Measurements from ENCODE around the gene RBM23. TPM values are rescaled to one million over a fixed set of nuclear protein-coding genes. Genes with fewer than 3 reads are reported as not detected.
A peak's percentile ranks its signal among the peaks of the same experiment; 100 is the strongest.
"Not testable (repeated sequence)": the region's sequence is repeated elsewhere in the genome, so short reads cannot be mapped to it uniquely, and the experiment has no call there.

Gene RBM23
- total RNA-seq, 1 donor from 2014 or later, result 102 TPM

DNA sequence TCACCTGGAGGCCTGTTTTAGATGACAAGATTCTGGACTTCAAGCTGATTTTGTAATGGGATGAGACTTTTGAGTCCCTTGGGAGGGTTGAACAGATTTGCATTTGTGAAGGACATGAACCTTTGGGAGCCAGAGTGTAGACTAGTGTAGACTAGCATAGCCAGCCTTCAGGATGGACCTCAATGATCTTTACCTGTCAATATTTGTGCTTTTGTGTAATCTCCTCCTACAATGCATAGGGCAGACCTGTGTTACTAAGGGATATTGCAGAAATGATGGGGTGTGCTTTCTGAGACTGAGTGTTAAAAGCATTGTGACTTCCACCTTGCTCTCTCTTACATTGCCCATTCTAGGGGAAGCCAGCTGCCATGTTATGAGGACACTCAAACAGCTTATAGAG, 57.3 kb downstream of the RBM23 start:
- Mint-ChIP-seq H3K36me3 (no peaks in the 10 kb centered on the region), H3K27me3 (no peaks in the 10 kb centered on the region), H3K4me1 (ENCODE audit: unreplicated experiment) (no peaks in the 10 kb centered on the region), H3K4me3 (no peak overlapping the region), H3K27ac (no peak overlapping the region), H3K9me3 (no peaks in the 10 kb centered on the region)
- TF ChIP-seq, protein P1, sequence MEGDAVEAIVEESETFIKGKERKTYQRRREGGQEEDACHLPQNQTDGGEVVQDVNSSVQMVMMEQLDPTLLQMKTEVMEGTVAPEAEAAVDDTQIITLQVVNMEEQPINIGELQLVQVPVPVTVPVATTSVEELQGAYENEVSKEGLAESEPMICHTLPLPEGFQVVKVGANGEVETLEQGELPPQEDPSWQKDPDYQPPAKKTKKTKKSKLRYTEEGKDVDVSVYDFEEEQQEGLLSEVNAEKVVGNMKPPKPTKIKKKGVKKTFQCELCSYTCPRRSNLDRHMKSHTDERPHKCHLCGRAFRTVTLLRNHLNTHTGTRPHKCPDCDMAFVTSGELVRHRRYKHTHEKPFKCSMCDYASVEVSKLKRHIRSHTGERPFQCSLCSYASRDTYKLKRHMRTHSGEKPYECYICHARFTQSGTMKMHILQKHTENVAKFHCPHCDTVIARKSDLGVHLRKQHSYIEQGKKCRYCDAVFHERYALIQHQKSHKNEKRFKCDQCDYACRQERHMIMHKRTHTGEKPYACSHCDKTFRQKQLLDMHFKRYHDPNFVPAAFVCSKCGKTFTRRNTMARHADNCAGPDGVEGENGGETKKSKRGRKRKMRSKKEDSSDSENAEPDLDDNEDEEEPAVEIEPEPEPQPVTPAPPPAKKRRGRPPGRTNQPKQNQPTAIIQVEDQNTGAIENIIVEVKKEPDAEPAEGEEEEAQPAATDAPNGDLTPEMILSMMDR (conservative IDR thresholded peaks at IDR 0.05), result no peak
- DNase-seq (ENCODE audit: extremely low spot score, unreplicated experiment), result no peak

DNA sequence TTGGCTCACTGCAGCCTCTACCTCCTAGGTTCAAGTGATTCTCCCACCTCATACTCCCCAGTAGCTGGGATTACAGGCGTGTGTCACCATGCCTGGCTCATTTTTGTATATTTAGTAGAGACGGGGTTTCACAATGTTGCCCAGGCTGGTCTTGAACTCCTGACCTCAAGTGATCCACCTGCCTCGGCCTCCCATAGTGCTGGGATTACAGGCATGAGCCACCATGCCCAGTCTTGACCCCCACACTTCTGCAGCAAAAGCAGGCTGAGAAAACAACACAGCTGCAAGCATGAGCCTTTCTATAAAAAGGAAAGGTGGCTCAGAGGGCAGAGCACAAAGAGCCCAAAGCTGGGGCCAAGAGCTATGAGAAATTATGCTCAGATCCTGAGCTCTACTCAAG, 58.6 kb downstream of the RBM23 start:
- not testable (repeated sequence) for H3K9me3 Mint-ChIP-seq; H3K36me3 Mint-ChIP-seq; H3K27me3 Mint-ChIP-seq; H3K4me3 Mint-ChIP-seq; H3K27ac Mint-ChIP-seq; H3K4me1 Mint-ChIP-seq (ENCODE audit: unreplicated experiment); DNase-seq (ENCODE audit: extremely low spot score, unreplicated experiment)

DNA sequence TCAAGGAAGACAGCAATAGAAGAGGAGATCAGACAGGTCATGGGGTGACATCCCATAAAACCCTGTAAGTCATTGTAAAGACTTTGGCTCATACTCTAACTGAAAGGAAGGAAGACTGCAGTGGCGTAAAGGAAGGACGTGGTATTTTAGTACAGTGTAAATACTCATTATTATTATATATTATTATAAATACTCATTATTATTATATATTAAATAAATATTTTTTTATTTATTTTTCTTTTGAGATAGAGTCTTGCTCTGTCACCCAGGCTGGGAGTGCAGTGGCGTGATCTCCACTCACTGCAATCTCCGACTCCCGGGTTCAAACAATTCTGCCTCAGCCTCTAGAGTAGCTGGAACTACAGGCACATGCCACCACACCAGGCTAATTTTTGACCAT, 62.5 kb downstream of the RBM23 start:
- TF ChIP-seq, protein P1 (conservative IDR thresholded peaks at IDR 0.05), result no peak
- H3K4me3 Mint-ChIP-seq, result no peak overlapping the region
- no peaks in the 10 kb centered on the region for H3K9me3 Mint-ChIP-seq
- peaks cover 8% of the 10 kb centered on the region for H3K4me1 Mint-ChIP-seq (ENCODE audit: unreplicated experiment)
- no peak for DNase-seq (ENCODE audit: extremely low spot score, unreplicated experiment)
- no peak overlapping the region for H3K27ac Mint-ChIP-seq
- no peaks in the 10 kb centered on the region for H3K36me3 Mint-ChIP-seq
- H3K27me3 Mint-ChIP-seq, result no peaks in the 10 kb centered on the region

DNA sequence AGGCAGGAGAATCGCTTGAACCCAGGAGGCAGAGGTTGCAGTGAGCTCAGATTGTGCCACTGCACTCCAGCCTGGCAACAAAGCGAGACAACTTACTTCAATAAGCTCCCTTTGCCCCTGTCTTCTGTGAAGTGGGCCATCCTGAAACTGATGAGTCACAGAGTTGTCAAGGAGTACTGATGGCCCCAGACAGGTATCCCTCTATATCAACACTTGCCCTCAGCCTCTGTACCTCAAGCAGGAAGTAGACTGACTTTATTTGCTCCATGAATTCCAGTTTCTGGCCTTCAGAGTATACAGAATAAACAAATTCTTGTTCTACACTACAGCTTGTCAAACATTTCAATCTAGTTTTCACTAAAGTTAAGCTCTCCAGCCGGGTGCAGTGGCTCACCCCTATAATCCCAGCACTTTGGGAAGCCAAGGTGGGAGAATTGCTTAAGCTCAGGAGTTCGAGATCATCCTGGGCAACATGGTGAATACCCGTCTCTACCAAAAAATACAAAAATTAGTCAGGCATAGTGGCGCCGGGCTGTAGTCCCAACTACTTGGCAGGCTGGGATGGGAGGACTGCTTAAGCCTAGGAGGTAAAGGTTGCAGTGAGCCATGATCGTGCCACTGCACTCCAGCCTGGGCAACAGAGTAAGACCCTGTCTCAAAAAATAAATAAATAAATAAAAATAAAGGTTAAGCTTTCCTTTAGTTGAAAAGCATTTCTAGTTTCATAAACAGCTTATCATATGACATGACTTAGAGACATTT, 63.8 kb downstream of the RBM23 start:
- H3K27ac Mint-ChIP-seq, result peak overlapping the region; percentile 72

DNA sequence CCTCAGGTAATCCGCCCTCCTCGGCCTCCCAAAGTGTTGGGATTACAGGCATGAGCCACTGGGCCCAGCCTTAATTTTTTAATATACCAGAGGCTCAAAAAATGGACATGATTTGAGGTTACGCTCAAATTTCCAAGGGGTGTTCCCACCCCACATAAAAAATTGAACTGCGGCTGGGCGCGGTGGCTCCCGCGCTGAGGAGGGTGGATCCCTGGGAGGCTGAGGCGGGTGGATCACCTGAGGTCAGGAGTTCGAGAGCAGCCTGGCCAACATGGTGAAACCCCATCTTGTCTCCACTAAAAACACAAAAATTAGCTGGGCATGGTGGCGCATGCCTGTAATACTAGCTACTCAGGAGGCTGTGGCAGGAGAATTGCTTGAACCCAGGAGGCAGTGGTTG, 64.7 kb downstream of the RBM23 start:
- not testable (repeated sequence) for H3K27me3 Mint-ChIP-seq; H3K9me3 Mint-ChIP-seq; H3K4me3 Mint-ChIP-seq; H3K36me3 Mint-ChIP-seq; H3K27ac Mint-ChIP-seq; H3K4me1 Mint-ChIP-seq (ENCODE audit: unreplicated experiment); DNase-seq (ENCODE audit: extremely low spot score, unreplicated experiment)

More for the DNA sequence above, 63.8 kb downstream of the RBM23 start:
- H3K4me1 Mint-ChIP-seq (ENCODE audit: unreplicated experiment), result peaks cover 8% of the 10 kb centered on the region
- DNase-seq (ENCODE audit: extremely low spot score, unreplicated experiment), result no peak
- no peaks in the 10 kb centered on the region for H3K27me3 Mint-ChIP-seq
- TF ChIP-seq, protein P1 (conservative IDR thresholded peaks at IDR 0.05), result no peak
- no peak overlapping the region for H3K4me3 Mint-ChIP-seq
- H3K9me3 Mint-ChIP-seq, result no peaks in the 10 kb centered on the region
- H3K36me3 Mint-ChIP-seq, result no peaks in the 10 kb centered on the region

DNA sequence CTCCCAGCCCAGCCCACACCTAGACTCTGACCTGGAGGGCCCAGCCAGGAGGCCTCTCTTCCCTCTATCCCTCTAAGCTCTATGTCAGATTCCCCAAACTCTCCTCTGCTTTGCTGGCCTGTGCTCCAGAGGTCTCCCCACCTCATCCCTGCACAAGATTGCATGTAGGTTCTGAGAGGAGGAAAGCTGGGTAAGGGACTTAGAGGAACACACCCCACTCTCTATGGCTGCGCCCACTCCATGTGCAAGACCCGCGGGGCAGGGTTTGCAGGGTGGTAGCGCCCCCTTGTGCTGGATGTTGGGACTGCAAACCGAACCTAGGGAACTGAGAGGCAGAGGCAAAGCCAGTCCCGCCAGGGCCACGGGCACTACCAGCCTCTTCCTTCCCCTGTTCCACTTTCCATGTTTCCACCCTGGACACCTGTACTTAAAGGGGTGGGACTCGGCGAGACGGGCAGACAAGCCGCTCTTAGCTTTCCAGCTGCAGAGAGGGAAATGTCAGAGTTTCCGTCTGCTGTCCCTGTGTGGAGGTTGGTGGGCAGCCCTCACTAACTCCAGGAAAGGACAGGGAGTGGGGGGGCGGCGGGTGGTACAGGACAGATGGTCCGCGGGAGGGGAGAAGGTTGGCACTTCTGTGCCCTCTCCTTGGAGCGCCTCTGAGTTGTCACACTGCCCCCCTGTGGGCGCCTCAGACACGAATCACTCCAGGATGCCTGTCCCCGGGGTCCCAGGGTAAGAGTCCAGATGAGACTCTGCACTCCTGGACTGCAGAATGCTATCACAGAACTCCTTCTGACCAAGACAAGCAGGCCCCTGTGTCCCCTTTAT, 65.8 kb downstream of the RBM23 start:
- H3K27ac Mint-ChIP-seq, result peak overlapping the region; percentile 83
- no peaks in the 10 kb centered on the region for H3K36me3 Mint-ChIP-seq
- no peaks in the 10 kb centered on the region for H3K9me3 Mint-ChIP-seq
- no peaks in the 10 kb centered on the region for H3K27me3 Mint-ChIP-seq
- TF ChIP-seq, protein P1 (conservative IDR thresholded peaks at IDR 0.05), result peak; percentile 95
- peak; percentile 96 for DNase-seq (ENCODE audit: extremely low spot score, unreplicated experiment)
- peak overlapping the region; percentile 80 for H3K4me3 Mint-ChIP-seq
- H3K4me1 Mint-ChIP-seq (ENCODE audit: unreplicated experiment), result peaks cover 20% of the 10 kb centered on the region
